Measurements from ENCODE around the gene NBEAL1. TPM values are rescaled to one million over a fixed set of nuclear protein-coding genes. Genes with fewer than 3 reads are reported as not detected.
A peak's percentile ranks its signal among the peaks of the same experiment; 100 is the strongest.

Gene NBEAL1
- total and polyA plus RNA-seq, 2 of the 8 experiments (the other 6 are each of a cell fraction or from before 2014, with no cell fraction given): 2.3 to 10.7 TPM

GRCh38 chr2:203014456-203015199 lies at the start of gene NBEAL1 (continued):
- TF ChIP-seq YY1 (IDR thresholded peaks at IDR 0.05; ENCODE audit: low read depth, low read length) (no peak), ZNF274 (IDR thresholded peaks at IDR 0.05; ENCODE audit: borderline replicate concordance, extremely low read depth, low read length) (no peak), NRF1 (IDR thresholded peaks at IDR 0.05; ENCODE audit: low read depth, low read length) (peak; percentile 88), MAFK (IDR thresholded peaks at IDR 0.05; ENCODE audit: low read depth, low read length) (no peak), CTCF (IDR thresholded peaks at IDR 0.05; ENCODE audit: control extremely low read depth in 1 of 3, insufficient read depth in 1 of 3, low read depth in 1 of 3, low read length in 3 of 3) (no peak), HDAC2 (IDR thresholded peaks at IDR 0.05; ENCODE audit: borderline replicate concordance in 1 of 2, low read depth in 2 of 2, low read length in 2 of 2) (0 out of 4 replicates have a peak, but pooled peaks of 1 of the 2 experiments have one; percentile 54), GTF2F1 (IDR thresholded peaks at IDR 0.05; ENCODE audit: borderline replicate concordance, low read depth, low read length) (no peak), TAF1 (IDR thresholded peaks at IDR 0.05; ENCODE audit: low read depth, low read length) (peak; percentile 78; the same call in 1 of the 2 replicates), RFX5 (IDR thresholded peaks at IDR 0.05; ENCODE audit: borderline replicate concordance, low read depth, low read length) (no peak), MAX (IDR thresholded peaks at IDR 0.05) (peak; percentile 58; the same call in 1 of the 2 replicates), SP2 (IDR thresholded peaks at IDR 0.05; ENCODE audit: low read length) (no peak), TEAD4 (IDR thresholded peaks at IDR 0.05; ENCODE audit: low read depth, low read length) (peak; percentile 48), TBP (IDR thresholded peaks at IDR 0.05; ENCODE audit: low read depth, low read length) (peak; percentile 59), HDAC6 (IDR thresholded peaks at IDR 0.05; ENCODE audit: low read depth, low read length) (no peak), E2F6 (IDR thresholded peaks at IDR 0.05) (peak; percentile 27; the same call in 1 of the 2 replicates), PHF8 (conservative IDR thresholded peaks at IDR 0.05; ENCODE audit: low read depth, low read length) (peak; percentile 83), ASH2L (IDR thresholded peaks at IDR 0.05; ENCODE audit: low read length) (no peak), KDM1A (IDR thresholded peaks at IDR 0.05; ENCODE audit: borderline replicate concordance, low read length) (no peak), CBX5 (IDR thresholded peaks at IDR 0.05; ENCODE audit: low read depth, low read length) (no peak), EP300 (IDR thresholded peaks at IDR 0.05; ENCODE audit: borderline replicate concordance in 1 of 2, low read depth in 2 of 2, low read length in 2 of 2) (no peak; a peak in 1 of 3 replicates)
